Measurements from ENCODE around the gene ZNF267.

GRCh38 chr16:31875112-31875803 lies 1.7 kb downstream of the ZNF267 start:
- TF ChIP-seq CTCF (IDR thresholded peaks at IDR 0.05) (no peak), POLR2A (IDR thresholded peaks at IDR 0.05; ENCODE audit: low read depth) (no peak), EP300 (IDR thresholded peaks at IDR 0.05) (no peak)
